ENCODE results near the gene CARD6.

- TF ChIP-seq, protein P1, sequence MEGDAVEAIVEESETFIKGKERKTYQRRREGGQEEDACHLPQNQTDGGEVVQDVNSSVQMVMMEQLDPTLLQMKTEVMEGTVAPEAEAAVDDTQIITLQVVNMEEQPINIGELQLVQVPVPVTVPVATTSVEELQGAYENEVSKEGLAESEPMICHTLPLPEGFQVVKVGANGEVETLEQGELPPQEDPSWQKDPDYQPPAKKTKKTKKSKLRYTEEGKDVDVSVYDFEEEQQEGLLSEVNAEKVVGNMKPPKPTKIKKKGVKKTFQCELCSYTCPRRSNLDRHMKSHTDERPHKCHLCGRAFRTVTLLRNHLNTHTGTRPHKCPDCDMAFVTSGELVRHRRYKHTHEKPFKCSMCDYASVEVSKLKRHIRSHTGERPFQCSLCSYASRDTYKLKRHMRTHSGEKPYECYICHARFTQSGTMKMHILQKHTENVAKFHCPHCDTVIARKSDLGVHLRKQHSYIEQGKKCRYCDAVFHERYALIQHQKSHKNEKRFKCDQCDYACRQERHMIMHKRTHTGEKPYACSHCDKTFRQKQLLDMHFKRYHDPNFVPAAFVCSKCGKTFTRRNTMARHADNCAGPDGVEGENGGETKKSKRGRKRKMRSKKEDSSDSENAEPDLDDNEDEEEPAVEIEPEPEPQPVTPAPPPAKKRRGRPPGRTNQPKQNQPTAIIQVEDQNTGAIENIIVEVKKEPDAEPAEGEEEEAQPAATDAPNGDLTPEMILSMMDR (IDR thresholded peaks at IDR 0.05) = no peak
- TF ChIP-seq POLR2A (IDR thresholded peaks at IDR 0.05) = no peak
Observed at GRCh38 chr5:40838086-40838485, 3.1 kb upstream of the CARD6 start.
